GM12874 (cell line): ENCODE measurements around the gene GFAP.

Experiments
- TF ChIP-seq, protein P1 (sequence below): IDR thresholded peaks from 2 replicates; pipeline ENCODE4 v1.5.1; 2011; ENCODE audit warnings: low read depth, mild to moderate bottlenecking, control low read depth, low read length, moderate library complexity; ENCODE audit not compliant: insufficient read depth

The GFAP gene

DNA sequence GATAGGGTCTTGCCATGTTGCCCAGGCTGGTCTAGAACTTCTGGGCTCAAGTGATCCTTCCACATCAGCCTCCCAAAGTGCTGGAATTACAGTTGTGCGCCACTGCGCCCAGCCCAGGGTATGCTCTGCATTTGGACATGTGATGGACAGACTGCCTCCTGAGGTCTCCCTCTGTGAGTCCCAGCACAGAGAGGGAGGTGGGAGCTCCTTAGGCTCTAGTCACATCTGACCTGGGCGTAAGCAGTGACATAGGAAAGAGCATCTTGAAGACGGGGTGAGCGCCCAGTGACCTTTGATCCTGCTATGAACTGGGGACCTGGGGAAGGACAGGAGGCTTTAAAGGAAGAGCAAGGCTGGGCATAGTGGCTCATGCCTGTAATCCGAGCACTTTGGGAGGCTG, 2.2 kb upstream of the GFAP start:
- TF ChIP-seq, protein P1, sequence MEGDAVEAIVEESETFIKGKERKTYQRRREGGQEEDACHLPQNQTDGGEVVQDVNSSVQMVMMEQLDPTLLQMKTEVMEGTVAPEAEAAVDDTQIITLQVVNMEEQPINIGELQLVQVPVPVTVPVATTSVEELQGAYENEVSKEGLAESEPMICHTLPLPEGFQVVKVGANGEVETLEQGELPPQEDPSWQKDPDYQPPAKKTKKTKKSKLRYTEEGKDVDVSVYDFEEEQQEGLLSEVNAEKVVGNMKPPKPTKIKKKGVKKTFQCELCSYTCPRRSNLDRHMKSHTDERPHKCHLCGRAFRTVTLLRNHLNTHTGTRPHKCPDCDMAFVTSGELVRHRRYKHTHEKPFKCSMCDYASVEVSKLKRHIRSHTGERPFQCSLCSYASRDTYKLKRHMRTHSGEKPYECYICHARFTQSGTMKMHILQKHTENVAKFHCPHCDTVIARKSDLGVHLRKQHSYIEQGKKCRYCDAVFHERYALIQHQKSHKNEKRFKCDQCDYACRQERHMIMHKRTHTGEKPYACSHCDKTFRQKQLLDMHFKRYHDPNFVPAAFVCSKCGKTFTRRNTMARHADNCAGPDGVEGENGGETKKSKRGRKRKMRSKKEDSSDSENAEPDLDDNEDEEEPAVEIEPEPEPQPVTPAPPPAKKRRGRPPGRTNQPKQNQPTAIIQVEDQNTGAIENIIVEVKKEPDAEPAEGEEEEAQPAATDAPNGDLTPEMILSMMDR, result no peak

DNA sequence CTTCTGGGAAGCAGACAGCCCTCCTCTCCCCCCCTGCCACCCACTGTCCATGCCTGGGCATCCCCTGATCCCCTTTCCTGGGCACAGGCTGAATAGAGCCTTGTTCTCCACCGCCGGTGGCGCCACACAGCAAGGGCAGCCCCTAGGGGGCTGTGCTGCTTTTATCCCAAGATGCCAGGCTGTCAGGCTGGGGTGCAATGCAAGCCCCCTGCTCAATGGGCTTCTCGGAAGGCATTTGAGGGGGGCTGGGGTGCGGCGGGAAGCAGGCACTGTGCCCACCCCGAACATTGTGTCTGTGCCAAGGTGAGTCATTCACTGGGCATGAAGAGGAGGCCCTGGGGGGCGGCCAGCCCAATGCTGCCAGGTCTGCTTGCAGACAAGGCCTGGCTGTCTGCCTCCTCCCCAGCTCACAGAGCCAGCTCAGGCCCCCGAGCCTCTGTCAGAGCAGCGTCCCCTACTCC, 1.5 kb upstream of the GFAP start:
- TF ChIP-seq, protein P1, result no peak

DNA sequence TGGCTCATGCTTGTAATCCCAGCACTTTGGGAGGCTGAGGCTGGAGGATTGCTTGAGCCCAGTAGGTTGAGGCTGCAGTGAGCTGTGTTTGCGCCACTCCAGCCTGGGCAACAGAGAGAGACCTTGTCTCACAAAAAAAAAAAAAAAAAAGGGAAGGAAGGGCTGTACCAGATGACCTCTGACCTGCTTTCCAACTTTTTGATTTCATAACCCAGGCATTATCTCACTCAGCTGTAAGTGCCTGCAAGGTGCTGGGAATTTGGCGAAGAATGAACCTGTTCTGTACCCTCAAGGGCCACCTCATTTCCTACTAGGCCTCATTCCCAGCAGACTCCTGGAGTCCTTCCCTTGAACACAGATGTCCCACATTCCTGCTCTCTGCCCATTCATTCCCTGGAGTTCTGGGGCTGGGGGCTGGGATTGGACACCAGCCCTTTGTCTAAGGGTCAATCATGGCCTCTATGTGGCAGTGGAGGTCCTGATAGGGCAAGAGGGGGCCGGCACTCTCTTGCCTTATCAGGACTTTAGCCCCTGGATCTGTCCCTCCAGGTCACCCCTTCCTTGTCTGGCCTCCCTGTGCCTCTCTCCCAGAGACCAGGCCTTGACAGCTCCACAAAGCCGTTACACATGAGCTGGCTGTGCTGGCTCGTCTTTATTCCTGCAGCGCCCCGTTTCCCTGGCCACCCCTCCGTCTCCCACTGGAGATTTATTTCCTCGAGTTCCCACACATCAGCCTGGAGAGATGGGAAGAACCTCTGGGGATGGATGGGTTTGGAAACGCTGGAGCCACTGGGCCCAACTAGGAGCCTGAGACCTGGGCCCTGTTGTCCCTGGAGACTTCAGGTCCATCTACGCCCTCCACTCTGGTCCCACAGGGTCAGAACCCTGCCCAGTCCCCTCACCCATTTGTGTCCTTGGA, 821 bp upstream of the GFAP start:
- TF ChIP-seq, protein P1, result no peak

DNA sequence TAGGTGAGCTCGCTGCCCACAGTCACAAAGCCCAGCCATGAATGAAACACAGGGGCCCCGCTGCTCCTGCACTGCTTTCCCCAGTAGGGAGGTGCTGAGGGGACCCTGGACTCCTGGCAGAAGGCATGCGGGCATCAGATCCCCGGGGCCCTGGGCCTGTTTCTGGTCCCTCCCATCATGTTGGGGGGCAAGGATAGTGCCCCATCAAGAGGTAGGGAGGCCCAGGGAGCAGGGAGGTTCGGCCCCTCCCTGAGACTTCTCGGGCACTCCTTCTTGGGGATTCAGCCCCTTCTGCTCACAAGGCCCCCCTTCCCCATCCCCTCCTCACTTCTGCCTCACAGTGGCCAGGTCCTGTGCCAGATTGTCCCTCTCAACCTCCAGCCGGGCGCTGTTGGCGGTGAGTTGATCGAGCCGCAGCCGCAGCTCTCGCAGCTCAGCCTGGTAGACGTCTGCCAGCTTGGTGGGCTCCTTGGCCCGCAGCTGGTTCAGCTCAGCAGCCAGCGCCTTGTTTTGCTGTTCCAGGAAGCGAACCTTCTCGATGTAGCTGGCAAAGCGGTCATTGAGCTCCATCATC, 515 bp downstream of the GFAP start:
- TF ChIP-seq, protein P1, result no peak

DNA sequence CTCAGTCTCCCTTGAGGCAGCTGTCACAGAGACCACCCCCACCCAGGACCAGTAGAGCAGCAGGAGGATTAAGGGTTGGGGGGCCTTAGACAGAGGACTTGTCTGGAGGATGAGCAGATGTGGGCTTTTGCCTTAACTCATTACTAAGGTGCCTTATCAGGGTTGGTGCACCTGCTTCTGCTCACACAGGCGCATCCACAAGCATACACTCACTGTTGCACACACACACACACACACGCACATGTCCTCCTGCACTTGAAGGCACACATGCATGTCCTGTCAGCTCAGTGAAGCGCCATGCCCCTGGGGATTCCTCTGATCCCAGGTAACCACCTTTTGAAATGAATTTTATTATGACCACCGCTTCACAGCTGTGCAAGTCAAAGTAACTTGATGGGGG, 1.2 kb downstream of the GFAP start:
- TF ChIP-seq, protein P1, result no peak

DNA sequence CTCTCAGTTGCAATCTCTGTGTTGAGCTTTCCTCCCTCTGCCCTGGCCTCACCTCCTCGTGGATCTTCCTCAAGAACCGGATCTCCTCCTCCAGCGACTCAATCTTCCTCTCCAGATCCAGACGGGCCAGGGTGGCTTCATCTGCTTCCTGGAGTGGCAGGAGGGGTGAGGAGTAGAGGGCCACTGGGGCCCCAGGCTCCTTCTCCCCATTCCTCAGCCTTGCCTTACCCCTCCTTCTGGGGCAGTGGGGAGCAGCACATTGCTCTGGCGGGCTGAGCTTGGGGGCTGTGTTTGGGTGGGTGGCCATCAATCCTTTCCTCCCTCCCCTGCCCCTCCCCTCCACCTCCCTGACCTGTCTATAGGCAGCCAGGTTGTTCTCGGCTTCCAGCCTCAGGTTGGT, 1.6 kb downstream of the GFAP start:
- TF ChIP-seq, protein P1, result no peak

DNA sequence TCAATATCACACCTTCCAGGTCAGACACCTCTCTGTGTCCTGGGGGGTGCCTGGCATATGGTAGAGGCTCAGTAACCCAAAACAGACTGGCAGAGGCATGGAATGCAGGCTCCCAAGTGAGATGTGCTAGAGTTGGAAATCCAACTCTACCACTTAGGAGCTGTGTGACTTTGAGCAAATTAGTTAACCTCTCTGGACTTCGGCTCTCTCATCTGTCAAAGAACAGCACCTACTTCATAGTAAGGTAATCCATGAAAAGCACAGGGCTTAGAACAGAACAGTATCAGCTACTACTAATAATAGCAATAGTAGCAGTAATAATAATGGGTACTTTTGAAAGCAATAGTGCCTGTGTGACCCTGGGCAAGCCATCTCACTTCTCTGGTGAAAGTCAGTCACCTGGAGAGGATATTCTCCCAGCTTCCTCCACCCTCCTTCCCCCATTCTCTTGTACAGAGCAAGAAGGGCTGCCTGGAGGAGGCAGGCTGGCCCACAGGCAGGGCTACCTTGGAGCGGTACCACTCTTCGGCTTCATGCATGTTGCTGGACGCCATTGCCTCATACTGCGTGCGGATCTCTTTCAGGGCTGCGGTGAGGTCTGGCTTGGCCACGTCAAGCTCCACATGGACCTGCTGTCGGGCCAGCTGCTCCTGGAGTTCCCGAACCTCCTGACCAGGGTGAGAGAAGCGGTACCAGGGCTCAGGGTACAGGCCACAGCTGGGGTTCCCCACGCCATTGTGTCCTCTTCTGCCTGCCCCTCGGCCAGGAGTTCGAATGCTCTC, 2.3 kb downstream of the GFAP start:
- TF ChIP-seq, protein P1, result no peak
